ENCODE data around the gene TMEM151A. TPM values are rescaled to one million over a fixed set of nuclear protein-coding genes. Genes with fewer than 3 reads are reported as not detected.

TMEM151A gene
- total and polyA plus RNA-seq, 2 of the 4 experiments (the other 2 are of a cell fraction), result 0.03 TPM; not detected in 1

- in situ Hi-C loops (cut with MboI; ENCODE audit: low sequenced_read_pairs) (no loop called here), dilution Hi-C loops (cut with HindIII; ENCODE audit: low sequenced_read_pairs, unreplicated experiment) (no loop called here), intact Hi-C loops (cut with micrococcal nuclease) (no loop called here)
- no peak overlapping the region for H3K18ac ChIP-seq (ENCODE audit: low read depth, low read length)
- H3K4ac ChIP-seq (ENCODE audit: low read depth, low read length), result no peak overlapping the region
- H3K9ac ChIP-seq (ENCODE audit: low read depth, low read length), result no peak overlapping the region
- no CpG with 5 or more reads among the region's 8 CpGs for WGBS, 2 experiments (ENCODE audit: extremely low coverage in 2 of 2, insufficient read length in 1 of 2)
- H2BK15ac ChIP-seq (ENCODE audit: low read depth, low read length), result no peak overlapping the region
- no peak overlapping the region for H3K23ac ChIP-seq (ENCODE audit: low read depth, low read length)
- no peak overlapping the region for H4K5ac ChIP-seq (ENCODE audit: low read depth, low read length)
- ATAC-seq (ENCODE audit: low read depth) (no peak), DNase-seq (no peak)
- no peak overlapping the region for H2AK5ac ChIP-seq (ENCODE audit: low read depth, low read length)
- no peak overlapping the region for H4K8ac ChIP-seq (ENCODE audit: low read depth in 2 of 2, low read length in 2 of 2)
- no peaks in the 10 kb centered on the region; the same call in 1 of the 2 replicates for H3K27me3 ChIP-seq (ENCODE audit: control insufficient read depth, insufficient read depth, low read length)
- no peak overlapping the region for H3K4me3 ChIP-seq (ENCODE audit: insufficient read depth, low read depth, low read length)
- BruUV-seq (replicated peaks), result no TSS peak
- no peak overlapping the region for H3K14ac ChIP-seq (replicated peaks; ENCODE audit: low read depth, low read length)
- TF ChIP-seq RAD21 (IDR thresholded peaks at IDR 0.05; ENCODE audit: low read length) (no peak), RCOR1 (IDR thresholded peaks at IDR 0.05; ENCODE audit: insufficient replicate concordance, low read length) (no peak), MAFK (IDR thresholded peaks at IDR 0.05; ENCODE audit: low read depth, low read length) (no peak), SMC3 (IDR thresholded peaks at IDR 0.05; ENCODE audit: low read depth, low read length) (no peak), NFE2L2 (IDR thresholded peaks at IDR 0.05; ENCODE audit: low read depth, low read length) (no peak), CHD1 (IDR thresholded peaks at IDR 0.05; ENCODE audit: low read depth, low read length) (no peak), RFX5 (IDR thresholded peaks at IDR 0.05; ENCODE audit: low read depth, low read length) (no peak), MAZ (IDR thresholded peaks at IDR 0.05; ENCODE audit: borderline replicate concordance, low read depth, low read length) (no peak), FOS (IDR thresholded peaks at IDR 0.05; ENCODE audit: low read depth, low read length) (no peak), BHLHE40 (IDR thresholded peaks at IDR 0.05; ENCODE audit: low read depth, low read length) (no peak), POLR2A (IDR thresholded peaks at IDR 0.05; ENCODE audit: low read depth, low read length) (no peak), CEBPB (IDR thresholded peaks at IDR 0.05; ENCODE audit: low read depth, low read length) (no peak), MXI1 (IDR thresholded peaks at IDR 0.05; ENCODE audit: borderline replicate concordance, low read depth, low read length) (no peak)
- TF ChIP-seq, protein P1, sequence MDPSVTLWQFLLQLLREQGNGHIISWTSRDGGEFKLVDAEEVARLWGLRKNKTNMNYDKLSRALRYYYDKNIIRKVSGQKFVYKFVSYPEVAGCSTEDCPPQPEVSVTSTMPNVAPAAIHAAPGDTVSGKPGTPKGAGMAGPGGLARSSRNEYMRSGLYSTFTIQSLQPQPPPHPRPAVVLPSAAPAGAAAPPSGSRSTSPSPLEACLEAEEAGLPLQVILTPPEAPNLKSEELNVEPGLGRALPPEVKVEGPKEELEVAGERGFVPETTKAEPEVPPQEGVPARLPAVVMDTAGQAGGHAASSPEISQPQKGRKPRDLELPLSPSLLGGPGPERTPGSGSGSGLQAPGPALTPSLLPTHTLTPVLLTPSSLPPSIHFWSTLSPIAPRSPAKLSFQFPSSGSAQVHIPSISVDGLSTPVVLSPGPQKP (IDR thresholded peaks at IDR 0.05; ENCODE audit: borderline replicate concordance, low read depth, low read length), result no peak
- TF ChIP-seq, protein P2, sequence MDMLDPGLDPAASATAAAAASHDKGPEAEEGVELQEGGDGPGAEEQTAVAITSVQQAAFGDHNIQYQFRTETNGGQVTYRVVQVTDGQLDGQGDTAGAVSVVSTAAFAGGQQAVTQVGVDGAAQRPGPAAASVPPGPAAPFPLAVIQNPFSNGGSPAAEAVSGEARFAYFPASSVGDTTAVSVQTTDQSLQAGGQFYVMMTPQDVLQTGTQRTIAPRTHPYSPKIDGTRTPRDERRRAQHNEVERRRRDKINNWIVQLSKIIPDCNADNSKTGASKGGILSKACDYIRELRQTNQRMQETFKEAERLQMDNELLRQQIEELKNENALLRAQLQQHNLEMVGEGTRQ (IDR thresholded peaks at IDR 0.05; ENCODE audit: low read depth, low read length), result no peak
- TF ChIP-seq, protein P3, sequence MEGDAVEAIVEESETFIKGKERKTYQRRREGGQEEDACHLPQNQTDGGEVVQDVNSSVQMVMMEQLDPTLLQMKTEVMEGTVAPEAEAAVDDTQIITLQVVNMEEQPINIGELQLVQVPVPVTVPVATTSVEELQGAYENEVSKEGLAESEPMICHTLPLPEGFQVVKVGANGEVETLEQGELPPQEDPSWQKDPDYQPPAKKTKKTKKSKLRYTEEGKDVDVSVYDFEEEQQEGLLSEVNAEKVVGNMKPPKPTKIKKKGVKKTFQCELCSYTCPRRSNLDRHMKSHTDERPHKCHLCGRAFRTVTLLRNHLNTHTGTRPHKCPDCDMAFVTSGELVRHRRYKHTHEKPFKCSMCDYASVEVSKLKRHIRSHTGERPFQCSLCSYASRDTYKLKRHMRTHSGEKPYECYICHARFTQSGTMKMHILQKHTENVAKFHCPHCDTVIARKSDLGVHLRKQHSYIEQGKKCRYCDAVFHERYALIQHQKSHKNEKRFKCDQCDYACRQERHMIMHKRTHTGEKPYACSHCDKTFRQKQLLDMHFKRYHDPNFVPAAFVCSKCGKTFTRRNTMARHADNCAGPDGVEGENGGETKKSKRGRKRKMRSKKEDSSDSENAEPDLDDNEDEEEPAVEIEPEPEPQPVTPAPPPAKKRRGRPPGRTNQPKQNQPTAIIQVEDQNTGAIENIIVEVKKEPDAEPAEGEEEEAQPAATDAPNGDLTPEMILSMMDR (conservative IDR thresholded peaks at IDR 0.05; ENCODE audit: low read depth, low read length), result no peak
- peaks cover 49% of the 10 kb centered on the region for H3K36me3 ChIP-seq (ENCODE audit: control insufficient read depth, insufficient read depth, low read length)
- ChIA-PET POLR2A (ENCODE audit: unreplicated experiment) (no interaction called here), CTCF (no interaction called here)
- peaks cover 10 to 26% of the 10 kb centered on the region in 2 experiments for H3K79me1 ChIP-seq (ENCODE audit: low read depth in 1 of 2, low read length in 2 of 2)
- peaks cover 26% of the 10 kb centered on the region; the same call in 1 of the 2 replicates for H4K20me1 ChIP-seq (ENCODE audit: insufficient read depth, low read length)
- no peak overlapping the region for H2AK9ac ChIP-seq (replicated peaks; ENCODE audit: low read depth, low read length, poor library complexity)
- peaks cover 3% of the 10 kb centered on the region; the same call in 1 of the 2 replicates for H3K4me1 ChIP-seq (ENCODE audit: control insufficient read depth, insufficient read depth, low read length)
- H2BK20ac ChIP-seq (ENCODE audit: low read depth, low read length), result no peak overlapping the region
- no peak overlapping the region for H2BK5ac ChIP-seq (ENCODE audit: low read depth, low read length, poor library complexity, severe bottlenecking)
- H3K9me3 ChIP-seq (ENCODE audit: control insufficient read depth, insufficient read depth, low read length), result no peaks in the 10 kb centered on the region
- peaks cover under 1% of the 10 kb centered on the region; the same call in 1 of the 2 replicates for H3K9me1 ChIP-seq (ENCODE audit: insufficient read depth, low read length)
- H3K27ac ChIP-seq (ENCODE audit: insufficient read depth, low read length), result no peak overlapping the region
- no peak overlapping the region for H2AFZ ChIP-seq (replicated peaks; ENCODE audit: low read length, poor library complexity)
- no peak overlapping the region for H3K56ac ChIP-seq (ENCODE audit: extremely low read depth, insufficient read depth, low read length)
- H3K4me2 ChIP-seq (ENCODE audit: low read depth, low read length), result no peak overlapping the region
- no peak overlapping the region for H2BK120ac ChIP-seq (ENCODE audit: low read depth, low read length)
- no peak overlapping the region for H4K91ac ChIP-seq (ENCODE audit: insufficient read depth, low read depth, low read length)
These were observed 16.3 kb upstream of the TMEM151A start for GRCh38 chr11:66275396-66275795.

Data from IMR-90 (cell line).